HT-29 (cell line): ENCODE results near the gene MTIF2. TPM values are rescaled to one million over a fixed set of nuclear protein-coding genes. Genes with fewer than 3 reads are reported as not detected.
"Not testable (repeated sequence)": the region's sequence is repeated elsewhere in the genome, so short reads cannot be mapped to it uniquely, and the experiment has no call there.

ENCODE experiments used
- DNase-seq: peaks from one replicate; pipeline ENCODE4 v3.0.0-alpha.2; 2015; ENCODE audit warnings: low spot score
- small RNA-seq: library from RNA; depleted of rRNA; stranded (forward); fragments of <200 nt; gene quantifications from one replicate; pipeline ENCODE3, GENCODE V24; 2014
- total RNA-seq: library from RNA; depleted of rRNA; stranded (reverse); fragments of >200 nt; shearing (Covaris generic); gene quantifications from 2 replicates; pipeline ENCODE4 v1.2.3, GENCODE V29; 2014; rRNA removed

The MTIF2 gene
- total RNA-seq, 1 experiment from 2014 or later: 15.9 TPM

DNA sequence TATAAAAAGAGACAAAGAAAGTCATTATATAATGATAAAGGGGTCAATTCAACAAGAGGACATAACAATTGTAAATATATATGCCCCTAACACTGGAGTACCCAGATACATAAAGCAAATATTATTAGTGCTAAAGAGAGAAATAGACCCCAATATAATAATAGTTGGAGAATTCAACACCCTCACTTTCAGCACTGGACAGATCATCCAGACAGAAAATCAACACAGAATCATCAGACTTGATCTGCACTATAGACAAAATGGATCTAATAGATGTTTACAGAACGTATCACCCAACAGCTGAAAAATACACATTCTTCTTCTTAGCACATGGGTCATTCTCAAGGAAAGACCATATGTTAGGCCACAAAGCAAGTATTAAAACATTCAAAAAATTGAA, 68.6 kb downstream of the MTIF2 start:
- no peak for DNase-seq

DNA sequence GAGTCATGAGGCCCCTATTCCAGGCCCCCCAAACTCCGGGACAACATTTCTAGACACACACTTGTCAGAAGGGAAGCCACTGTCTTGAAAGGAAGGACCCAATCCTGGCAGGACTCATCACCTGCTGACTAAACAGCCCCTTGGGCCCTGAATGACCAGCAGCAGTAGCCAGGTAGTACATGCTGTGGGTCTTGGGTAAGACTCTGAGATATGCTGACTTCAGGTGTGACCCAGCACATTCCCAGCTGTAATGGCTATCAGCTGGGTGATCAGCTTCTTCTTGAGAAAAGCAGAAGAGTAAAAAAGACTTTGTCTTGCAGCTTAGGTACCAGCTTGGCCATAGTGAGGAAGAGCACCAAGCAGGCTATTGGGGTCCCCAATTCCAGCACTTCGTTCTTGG, 72.5 kb downstream of the MTIF2 start:
- no peak for DNase-seq

DNA sequence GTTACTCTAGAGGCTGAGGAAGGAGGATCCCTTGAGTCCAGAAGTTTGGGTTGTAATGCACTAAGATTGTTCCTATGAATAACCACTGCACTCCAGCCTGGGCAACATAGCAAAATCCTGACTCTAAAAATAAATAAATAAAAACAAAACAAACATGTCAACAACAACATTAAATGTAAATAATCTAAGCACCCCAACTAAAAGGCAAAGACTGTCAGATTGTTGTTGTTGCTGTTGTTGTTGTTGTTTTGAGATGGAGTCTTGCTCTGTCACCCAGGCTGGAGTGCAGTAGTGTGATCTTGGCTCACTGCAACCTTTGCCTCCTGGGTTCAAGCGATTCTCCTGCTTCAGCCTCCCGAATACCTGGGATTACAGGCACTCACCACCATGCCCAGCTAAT, 77.1 kb downstream of the MTIF2 start:
- not testable (repeated sequence) for DNase-seq

DNA sequence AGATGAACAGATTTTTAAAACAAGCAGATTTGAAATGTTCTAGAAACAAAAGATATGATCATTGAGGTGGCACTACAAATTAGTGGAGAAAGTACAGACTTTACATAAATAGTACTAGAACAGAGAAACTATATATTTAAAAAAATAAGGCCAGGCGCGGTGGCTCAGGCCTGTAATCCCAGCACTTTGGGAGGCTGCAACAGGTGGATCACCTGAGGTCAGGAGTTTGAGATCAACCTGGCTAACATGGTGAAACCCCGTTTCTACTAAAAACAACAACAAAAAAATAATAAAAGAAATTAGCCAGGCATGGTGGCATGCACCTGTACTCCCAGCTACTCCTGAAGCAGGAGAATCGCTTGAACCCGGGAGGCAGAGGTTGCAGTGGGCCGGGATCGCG, 82.2 kb downstream of the MTIF2 start:
- not testable (repeated sequence) for DNase-seq

Small RNA genes lying within 50 kb of the gene (small RNA-seq; reads per million reads assigned to genes)
- not detected for gene RF00019

Other genes starting within 250 kb of the MTIF2 start
- 117 and 138 TPM in 2 replicates for gene RTN4, start 218.8 kb downstream of the MTIF2 start, total RNA-seq
- gene CLHC1, start 36.9 kb downstream of the MTIF2 start, total RNA-seq: 0.46 and 1.3 TPM in 2 replicates
- gene RPS27A, start 36.5 kb downstream of the MTIF2 start, total RNA-seq: 852 and 923 TPM in 2 replicates
- gene CCDC88A, start 150.6 kb upstream of the MTIF2 start, total RNA-seq: 0.25 TPM in 1 of 2 replicates, not detected in the other